D721Med (cell line): ENCODE data around the gene PADI3.

Experiments used
- DNase-seq: peaks from one replicate; pipeline ENCODE4 v3.0.0; 2011; ENCODE audit warnings: low spot score; ENCODE audit not compliant: insufficient read length
- FAIRE-seq: peaks from 2 replicates; lab custom pipeline; 2011; peaks lifted over from hg19 to GRCh38; lab: Jason Lieb, UNC
- TF ChIP-seq, protein P1 (sequence below): IDR thresholded peaks from 2 replicates; pipeline ENCODE4 v1.5.1; 2012; ENCODE audit warnings: mild to moderate bottlenecking, control low read depth; ENCODE audit not compliant: insufficient read depth; ENCODE audit errors: missing control alignments

The PADI3 gene

DNA sequence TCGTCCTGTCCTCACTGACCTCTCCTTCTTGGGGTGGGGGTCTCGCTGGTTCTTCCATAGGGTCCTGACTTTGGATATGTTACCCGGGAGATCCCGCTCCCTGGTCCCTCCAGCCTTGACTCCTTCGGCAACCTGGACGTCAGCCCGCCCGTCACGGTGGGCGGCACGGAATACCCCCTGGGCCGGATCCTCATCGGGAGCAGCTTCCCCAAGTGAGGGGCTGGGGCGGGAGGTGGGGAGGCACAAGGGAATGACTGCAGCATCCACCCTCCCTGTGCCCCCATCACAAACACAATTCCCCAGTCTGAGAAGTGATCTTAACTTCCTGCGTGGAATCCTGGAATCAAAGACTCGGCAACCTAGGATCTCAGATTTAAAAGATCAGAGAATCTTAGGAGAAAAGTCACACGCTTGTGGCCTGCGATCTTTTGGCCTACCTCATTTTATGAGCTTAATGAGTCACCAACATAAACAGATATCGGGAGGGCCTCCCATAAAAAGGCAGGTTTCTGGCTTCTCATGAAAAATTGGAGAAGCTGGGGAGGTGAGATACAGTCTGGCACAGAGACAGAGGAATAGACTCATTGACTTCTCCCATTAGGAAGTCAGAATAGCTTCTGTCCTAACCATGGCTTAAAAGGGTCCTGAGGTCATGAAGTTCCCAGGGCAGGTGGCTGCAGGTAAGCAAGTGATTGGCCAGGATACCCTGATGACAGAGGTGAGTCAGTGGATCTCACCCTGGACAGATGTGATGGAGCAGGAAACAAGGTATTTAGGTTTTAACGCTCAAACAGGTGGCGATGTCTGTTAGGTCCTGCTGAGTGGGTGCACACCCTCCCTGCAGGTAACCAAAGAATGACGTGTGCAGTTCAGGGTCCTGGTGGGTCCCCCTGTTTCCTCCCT, 15.9 kb upstream of the PADI3 start:
- TF ChIP-seq, protein P1, sequence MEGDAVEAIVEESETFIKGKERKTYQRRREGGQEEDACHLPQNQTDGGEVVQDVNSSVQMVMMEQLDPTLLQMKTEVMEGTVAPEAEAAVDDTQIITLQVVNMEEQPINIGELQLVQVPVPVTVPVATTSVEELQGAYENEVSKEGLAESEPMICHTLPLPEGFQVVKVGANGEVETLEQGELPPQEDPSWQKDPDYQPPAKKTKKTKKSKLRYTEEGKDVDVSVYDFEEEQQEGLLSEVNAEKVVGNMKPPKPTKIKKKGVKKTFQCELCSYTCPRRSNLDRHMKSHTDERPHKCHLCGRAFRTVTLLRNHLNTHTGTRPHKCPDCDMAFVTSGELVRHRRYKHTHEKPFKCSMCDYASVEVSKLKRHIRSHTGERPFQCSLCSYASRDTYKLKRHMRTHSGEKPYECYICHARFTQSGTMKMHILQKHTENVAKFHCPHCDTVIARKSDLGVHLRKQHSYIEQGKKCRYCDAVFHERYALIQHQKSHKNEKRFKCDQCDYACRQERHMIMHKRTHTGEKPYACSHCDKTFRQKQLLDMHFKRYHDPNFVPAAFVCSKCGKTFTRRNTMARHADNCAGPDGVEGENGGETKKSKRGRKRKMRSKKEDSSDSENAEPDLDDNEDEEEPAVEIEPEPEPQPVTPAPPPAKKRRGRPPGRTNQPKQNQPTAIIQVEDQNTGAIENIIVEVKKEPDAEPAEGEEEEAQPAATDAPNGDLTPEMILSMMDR: no peak
- FAIRE-seq (no peak), DNase-seq (no peak)

DNA sequence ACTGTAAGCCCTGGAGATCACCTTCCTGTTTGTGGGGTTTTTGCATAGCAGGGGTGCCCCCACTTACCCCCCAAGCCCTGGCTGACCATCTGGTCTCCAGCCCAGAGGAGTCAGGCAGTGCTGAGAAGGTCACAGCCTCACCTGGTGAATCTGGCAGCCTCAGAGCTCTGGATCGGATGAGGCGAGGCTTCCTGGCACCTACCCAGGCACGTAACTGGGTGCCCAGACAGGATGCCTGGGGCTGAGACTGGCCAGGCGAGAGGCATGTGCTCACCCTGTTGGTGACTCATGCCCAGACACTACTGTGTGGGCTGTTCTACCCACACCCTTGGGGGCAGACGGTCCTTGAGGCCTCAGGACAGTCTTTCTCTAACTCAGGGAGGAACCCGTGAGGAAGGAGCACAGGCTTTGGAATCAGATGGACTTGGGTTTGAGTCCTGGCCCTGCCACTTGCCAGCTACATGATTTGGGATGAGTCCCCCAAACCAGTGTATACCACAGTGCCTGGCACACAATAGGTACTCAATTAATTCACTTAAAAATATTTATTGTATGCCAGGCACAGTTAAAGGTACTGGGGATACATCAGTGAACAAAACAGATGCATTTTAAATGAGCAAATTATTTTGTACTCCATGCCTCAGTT, 15.1 kb upstream of the PADI3 start:
- TF ChIP-seq, protein P1: no peak
- DNase-seq: no peak
- FAIRE-seq: no peak

DNA sequence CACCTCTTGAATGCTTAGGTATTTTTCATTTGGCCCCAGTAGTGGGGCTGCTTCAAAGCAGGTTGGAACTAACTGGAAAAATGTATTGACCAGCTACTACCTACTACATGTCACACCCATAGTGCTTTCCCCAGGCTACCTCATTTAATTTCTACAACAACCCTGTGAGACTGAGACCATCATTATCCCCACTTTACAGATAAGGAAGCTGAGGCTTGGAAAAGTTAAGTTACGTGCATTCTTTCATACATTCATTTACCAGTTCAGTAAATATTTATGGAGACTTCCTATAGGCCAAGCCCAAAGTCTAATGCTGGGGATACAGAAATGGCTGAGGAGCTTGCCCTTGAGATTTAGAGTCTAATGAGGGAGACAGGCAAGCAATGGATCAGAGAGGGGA, 14.5 kb upstream of the PADI3 start:
- TF ChIP-seq, protein P1: no peak
- no peak for DNase-seq
- no peak for FAIRE-seq

DNA sequence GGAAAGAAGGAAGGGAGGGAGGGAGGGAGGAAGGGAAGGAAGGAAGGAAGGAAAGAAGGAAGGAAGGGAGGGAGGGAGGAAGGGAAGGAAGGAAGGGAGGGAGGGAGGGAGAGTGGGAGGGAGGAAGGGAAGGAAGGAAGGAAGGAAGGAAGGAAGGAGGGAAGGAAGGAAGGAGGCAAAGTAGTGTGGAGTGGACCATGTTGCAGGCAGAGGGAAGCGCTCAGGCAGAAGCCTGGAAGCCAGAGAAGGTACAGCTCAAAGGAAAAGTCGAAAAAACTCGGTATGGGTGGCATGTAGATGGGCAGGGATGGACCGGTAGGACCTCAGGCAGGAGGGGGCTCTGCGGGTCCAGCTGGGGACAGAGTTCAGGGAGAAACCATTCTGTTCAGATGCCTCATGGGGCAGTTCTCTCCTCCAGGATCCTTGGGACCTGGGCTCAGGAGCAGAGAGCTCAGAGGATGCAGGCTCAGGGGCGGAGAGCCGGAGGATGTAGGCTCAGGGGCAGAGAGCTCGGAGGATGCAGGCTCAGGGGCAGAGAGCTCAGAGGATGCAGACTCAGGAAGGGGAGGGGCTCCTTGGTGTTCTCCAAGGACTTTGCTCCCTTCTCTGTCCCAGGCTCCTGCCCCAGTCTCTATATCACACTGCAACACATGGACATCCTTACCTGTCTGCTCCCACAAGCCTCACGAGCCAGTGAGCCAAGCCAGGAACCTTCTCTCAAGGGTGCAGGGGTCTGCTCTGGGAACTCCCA, 13.6 kb upstream of the PADI3 start:
- no peak for DNase-seq
- no peak for FAIRE-seq
- TF ChIP-seq, protein P1: no peak

DNA sequence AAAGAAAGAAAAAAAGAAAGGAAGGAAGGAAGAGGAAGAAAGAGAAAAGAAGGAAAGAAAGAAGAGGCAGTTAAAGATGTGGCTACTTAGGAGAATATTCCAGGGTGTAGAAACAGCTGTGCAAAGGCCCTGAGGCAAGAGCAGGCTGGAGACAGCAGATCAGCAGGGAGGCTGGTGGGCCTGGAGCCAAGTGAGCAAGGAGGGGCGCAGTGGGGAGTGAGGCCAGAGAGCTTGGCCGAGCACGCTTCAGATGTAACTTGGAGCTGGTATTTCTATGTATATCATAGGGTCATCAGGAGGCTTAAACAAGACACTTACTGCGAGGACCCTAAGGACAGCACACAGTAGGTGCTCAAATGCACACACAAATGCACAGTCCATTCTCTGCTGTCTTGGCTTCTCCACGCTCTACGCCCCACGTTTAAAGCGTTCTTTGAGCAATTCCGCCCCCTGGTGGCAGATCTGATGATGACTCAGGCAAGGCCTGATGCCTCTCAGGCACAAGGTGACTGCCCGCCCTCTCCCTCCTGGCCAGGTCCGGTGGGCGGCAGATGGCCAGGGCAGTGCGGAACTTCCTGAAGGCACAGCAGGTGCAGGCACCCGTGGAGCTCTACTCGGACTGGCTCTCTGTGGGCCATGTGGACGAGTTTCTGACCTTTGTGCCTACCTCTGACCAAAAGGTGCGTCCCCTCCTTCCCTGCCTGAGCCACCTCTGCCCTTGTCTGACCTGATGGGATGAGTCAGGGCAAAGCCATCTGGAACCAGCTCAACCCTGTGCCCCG, 11.9 kb upstream of the PADI3 start:
- peak; percentile 55 for DNase-seq
- TF ChIP-seq, protein P1: peak; percentile 87
- no peak for FAIRE-seq

DNA sequence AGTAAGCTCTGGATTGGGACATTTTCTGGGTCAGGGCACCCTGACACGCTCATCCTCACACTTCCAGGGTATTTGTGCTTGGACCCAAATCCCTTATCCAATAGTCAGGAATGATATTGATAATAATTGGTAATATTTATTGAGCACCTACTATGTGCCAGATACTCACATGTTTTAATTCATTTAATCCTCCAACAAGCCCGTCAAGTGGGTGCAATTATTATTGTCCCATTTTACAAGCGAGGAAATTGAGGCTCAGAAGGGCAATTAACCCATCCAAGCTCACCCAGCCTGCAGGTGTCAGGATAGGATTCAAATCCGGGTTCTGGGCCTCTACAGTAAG, 11.4 kb upstream of the PADI3 start:
- TF ChIP-seq, protein P1: no peak
- FAIRE-seq: no peak
- DNase-seq: no peak
